Activated T-helper 2 cell treated with anti-CD3 and anti-CD28 coated beads, Interferon-gamma antibody, Interleukin-2, Interleukin-4, amounts not matched to agents 10 μg/mL and 5 μg/mL and 100 μg/mL, durations not matched to agents 14 hours and 24 hours and 36 hours (primary cell): Measurements from ENCODE around the gene ZNF26. TPM values are rescaled to one million over a fixed set of nuclear protein-coding genes. Genes with fewer than 3 reads are reported as not detected.

Experiments
- DNase-seq: peaks from one replicate; pipeline ENCODE4 v3.0.0; 2021; ENCODE audit warnings: low spot score
- H3K27ac Mint-ChIP-seq: one replicate; pipeline ENCODE4 v1.8.0; 2021; ENCODE audit warnings: mixed read lengths
- H3K27me3 Mint-ChIP-seq: one replicate; pipeline ENCODE4 v1.8.0; 2021; ENCODE audit warnings: low read depth, mixed read lengths
- H3K36me3 Mint-ChIP-seq: one replicate; pipeline ENCODE4 v1.8.0; 2021; ENCODE audit warnings: low read depth, mixed read lengths
- H3K4me1 Mint-ChIP-seq: one replicate; pipeline ENCODE4 v1.8.0; 2021; ENCODE audit warnings: low read depth, mixed read lengths
- H3K4me3 Mint-ChIP-seq: one replicate; pipeline ENCODE4 v1.8.0; 2021; ENCODE audit warnings: low read depth, mild to moderate bottlenecking, moderate library complexity, mixed read lengths
- H3K9me3 Mint-ChIP-seq: one replicate; pipeline ENCODE4 v1.8.0; 2021; ENCODE audit warnings: mixed read lengths
- intact Hi-C: fragments of 100-400 bp; cut with micrococcal nuclease; formaldehyde crosslinking; loops from one replicate; pipeline ENCODE4 v1.15.1; 2023
- total RNA-seq: library from RNA; stranded (reverse); gene quantifications from 2 replicates; pipeline ENCODE4 v1.2.3, GENCODE V29; 2022

ZNF26 gene
- total RNA-seq, 1 donor from 2014 or later = 15.2 TPM

- no peak for DNase-seq
- Mint-ChIP-seq H3K36me3 (peaks cover 95% of the 10 kb centered on the region), H3K4me1 (no peaks in the 10 kb centered on the region), H3K27ac (no peak overlapping the region), H3K4me3 (no peak overlapping the region), H3K9me3 (peaks cover 83% of the 10 kb centered on the region), H3K27me3 (no peaks in the 10 kb centered on the region)
- intact Hi-C loops = no loop called here
Observed at GRCh38 chr12:133046698-133047097, 60.5 kb downstream of the ZNF26 start.

- Mint-ChIP-seq H3K9me3 (peaks cover 67% of the 10 kb centered on the region), H3K4me1 (no peaks in the 10 kb centered on the region), H3K27ac (no peak overlapping the region), H3K4me3 (no peak overlapping the region), H3K36me3 (peaks cover 60% of the 10 kb centered on the region), H3K27me3 (no peaks in the 10 kb centered on the region)
- intact Hi-C loops = no loop called here
- DNase-seq = no peak
Observed at GRCh38 chr12:133057446-133057845, 71.3 kb downstream of the ZNF26 start.

- Mint-ChIP-seq H3K4me1 (no peaks in the 10 kb centered on the region), H3K9me3 (peaks cover 67% of the 10 kb centered on the region), H3K27me3 (no peaks in the 10 kb centered on the region), H3K36me3 (peaks cover 56% of the 10 kb centered on the region), H3K27ac (no peak overlapping the region), H3K4me3 (no peak overlapping the region)
- DNase-seq = no peak
- intact Hi-C loops = no loop called here
Observed at GRCh38 chr12:133058203-133059113, 72.3 kb downstream of the ZNF26 start.

GRCh38 chr12:133061954-133062353 is 75.8 kb downstream of the ZNF26 start:
- no peak for DNase-seq
- peaks cover 38% of the 10 kb centered on the region for H3K36me3 Mint-ChIP-seq
- peaks cover 76% of the 10 kb centered on the region for H3K9me3 Mint-ChIP-seq
- intact Hi-C loops = no loop called here
- H3K27ac Mint-ChIP-seq = no peak overlapping the region
- H3K27me3 Mint-ChIP-seq = no peaks in the 10 kb centered on the region
- H3K4me3 Mint-ChIP-seq = no peak overlapping the region
- H3K4me1 Mint-ChIP-seq = no peaks in the 10 kb centered on the region

- H3K4me1 Mint-ChIP-seq = no peaks in the 10 kb centered on the region
- no peak for DNase-seq
- peaks cover 22% of the 10 kb centered on the region for H3K36me3 Mint-ChIP-seq
- intact Hi-C loops = no loop called here
- H3K9me3 Mint-ChIP-seq = peaks cover 70% of the 10 kb centered on the region
- H3K27ac Mint-ChIP-seq = no peak overlapping the region
- no peak overlapping the region for H3K4me3 Mint-ChIP-seq
- no peaks in the 10 kb centered on the region for H3K27me3 Mint-ChIP-seq
Observed at GRCh38 chr12:133063556-133063955, 77.4 kb downstream of the ZNF26 start.

- Mint-ChIP-seq H3K4me1 (no peaks in the 10 kb centered on the region), H3K9me3 (peaks cover 59% of the 10 kb centered on the region), H3K4me3 (no peak overlapping the region), H3K27ac (no peak overlapping the region), H3K27me3 (no peaks in the 10 kb centered on the region), H3K36me3 (peaks cover 12% of the 10 kb centered on the region)
- no peak for DNase-seq
- intact Hi-C loops = no loop called here
Observed at GRCh38 chr12:133073836-133074235, 87.7 kb downstream of the ZNF26 start.

Other genes starting within 250 kb of the ZNF26 start
- 143 and 152 TPM in 2 replicates for gene ANKLE2, start 224.5 kb upstream of the ZNF26 start, total RNA-seq
- 64.5 and 66.2 TPM in 2 replicates for gene GOLGA3, start 157.5 kb upstream of the ZNF26 start, total RNA-seq
- gene CHFR, start 98.8 kb upstream of the ZNF26 start, total RNA-seq = 55.0 and 59.9 TPM in 2 replicates
- 7.3 and 8.2 TPM in 2 replicates for gene ZNF605, start 30.1 kb upstream of the ZNF26 start, total RNA-seq
- 20.7 and 21.3 TPM in 2 replicates for gene ZNF84, start 51.1 kb downstream of the ZNF26 start, total RNA-seq
- 14.4 and 15.3 TPM in 2 replicates for gene ZNF140, start 94.6 kb downstream of the ZNF26 start, total RNA-seq
- 2.0 and 2.3 TPM in 2 replicates for gene ZNF891, start 143.9 kb downstream of the ZNF26 start, total RNA-seq
- gene ZNF10, start 144.3 kb downstream of the ZNF26 start, total RNA-seq = 4.9 and 6.3 TPM in 2 replicates
- gene ZNF268, start 195.1 kb downstream of the ZNF26 start, total RNA-seq = 12.7 and 17.2 TPM in 2 replicates
- gene ANHX, start 249.5 kb downstream of the ZNF26 start, total RNA-seq = not detected in 2 replicates